Endometrium (tissue), 2 donors: Measurements from ENCODE around the gene PPT2.
A peak's percentile ranks its signal among the peaks of the same experiment; 100 is the strongest.
"Not testable (repeated sequence)": the region's sequence is repeated elsewhere in the genome, so short reads cannot be mapped to it uniquely, and the experiment has no call there.

Experiments
- FAIRE-seq: peaks from 2 replicates; lab custom pipeline; 2012; peaks lifted over from hg19 to GRCh38; lab: Jason Lieb, UNC
- donor health status: control.
- donor health status: control.

Gene PPT2

DNA sequence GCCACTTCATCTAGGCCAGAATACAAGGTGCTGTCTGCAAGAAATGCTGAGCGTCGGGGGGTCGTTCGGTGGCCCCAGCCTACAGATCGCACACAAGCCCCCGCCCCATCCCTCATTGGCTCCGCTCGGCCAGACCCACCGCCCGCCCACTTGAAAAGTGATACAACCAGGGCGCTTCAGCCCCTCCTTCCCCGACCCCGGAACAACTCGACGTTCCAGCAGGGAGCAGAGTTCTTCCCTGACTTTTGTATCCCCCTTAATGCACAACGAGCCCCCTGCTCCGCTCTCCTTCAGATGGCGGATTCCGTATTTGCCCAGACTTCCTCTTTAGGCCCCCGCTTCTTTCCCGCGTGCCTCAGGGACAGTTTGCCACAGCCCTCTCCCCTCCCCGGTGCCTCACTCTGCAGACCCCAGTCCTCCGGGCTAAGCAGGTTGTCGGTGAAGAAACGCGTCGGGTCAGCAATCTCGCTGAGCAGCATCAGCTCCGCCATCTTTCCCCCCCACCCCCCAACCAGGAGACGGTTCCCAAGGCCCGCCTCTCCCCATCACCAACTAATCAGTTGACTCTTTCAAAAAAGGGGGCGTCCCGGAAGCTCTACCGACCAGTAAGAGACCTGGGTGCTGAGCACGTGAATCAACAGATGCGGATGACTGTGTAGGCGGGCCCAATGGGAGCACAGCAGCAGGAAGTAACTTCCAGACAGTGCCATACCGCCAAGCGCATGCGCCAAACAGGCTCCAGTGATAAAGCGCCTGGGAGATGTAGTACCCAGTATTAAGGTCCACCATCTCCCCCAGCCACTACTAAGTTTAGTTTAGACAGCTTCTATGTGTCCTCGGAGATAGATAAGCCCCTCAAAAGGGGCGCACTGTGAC lies 26.0 kb upstream of the PPT2 start, which contains the start of gene ATF6B:
TSS of gene ATF6B (minus strand) at position 530 of the 876 bp plus-strand sequence. CDS start at position 491, 39 bp downstream.
- FAIRE-seq = peak; percentile 72

DNA sequence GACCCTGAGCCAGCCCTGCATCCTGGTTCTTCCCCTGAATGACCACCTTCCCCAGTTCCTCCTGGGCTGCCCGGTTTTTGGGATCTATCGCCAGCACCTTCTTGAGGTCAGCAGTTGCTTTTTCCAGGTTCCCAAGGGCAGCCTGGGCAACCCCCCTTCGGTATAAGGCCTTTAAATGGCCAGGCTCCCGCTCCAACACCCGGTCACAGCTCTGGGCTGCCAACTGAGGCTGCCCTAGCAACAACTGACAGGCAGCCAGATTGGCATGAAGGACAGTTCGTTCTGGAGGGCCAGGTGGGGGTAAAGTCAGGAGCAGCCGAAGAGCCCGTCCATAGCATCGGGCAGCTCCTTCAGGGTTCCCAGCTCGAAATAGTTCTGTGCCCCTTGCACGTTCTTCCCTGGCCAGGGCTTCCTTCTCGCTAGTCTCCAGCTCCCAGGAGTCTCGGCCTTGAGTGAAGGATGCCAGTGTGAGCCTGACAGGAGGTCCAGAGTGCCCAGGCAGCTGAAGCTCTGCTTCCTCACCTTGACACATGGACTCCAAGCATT lies 25.1 kb upstream of the PPT2 start:
- no peak for FAIRE-seq

- FAIRE-seq = no peak
These were observed 24.4 kb upstream of the PPT2 start for GRCh38 chr6:32129297-32130088.

- no peak for FAIRE-seq
These were observed 22.4 kb upstream of the PPT2 start for GRCh38 chr6:32131439-32131948.

DNA sequence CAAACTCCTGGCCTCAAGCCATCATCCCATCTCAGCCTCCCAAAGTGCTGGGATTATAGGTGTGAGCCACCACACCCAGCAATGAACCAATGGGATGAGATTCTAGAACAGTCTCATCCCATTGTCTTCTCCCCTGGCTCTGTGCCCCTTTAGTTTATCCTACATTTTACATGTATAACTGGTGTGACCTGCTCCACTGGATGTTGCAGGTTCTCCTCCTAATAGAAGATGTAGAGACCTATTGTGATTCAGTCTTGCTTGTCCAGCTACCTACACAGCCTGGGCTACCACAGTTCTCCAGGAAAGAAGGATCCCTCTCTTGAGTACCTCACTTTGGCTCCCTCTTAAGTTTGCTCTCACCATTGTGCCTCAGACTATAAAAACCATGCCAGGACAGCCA lies 21.8 kb upstream of the PPT2 start:
- no peak for FAIRE-seq

DNA sequence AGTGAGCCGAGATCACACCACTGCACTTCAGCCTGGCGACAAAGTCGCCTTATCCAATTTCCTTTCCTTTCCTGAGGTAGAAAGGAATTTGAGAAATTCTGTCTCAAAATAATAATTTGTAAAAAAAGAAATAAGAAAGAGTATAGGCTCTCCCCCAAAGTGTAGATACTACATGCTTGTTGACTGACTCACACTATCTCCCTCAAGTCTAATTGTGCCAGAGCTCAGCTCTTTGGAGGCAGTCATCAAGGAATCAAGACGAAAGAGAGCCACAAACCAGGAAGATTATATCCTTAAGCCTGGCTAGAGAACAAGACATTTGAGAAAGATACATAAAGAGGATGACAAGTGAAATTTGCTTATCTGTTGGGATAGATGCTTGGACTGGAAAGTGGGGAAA lies 20.2 kb upstream of the PPT2 start:
- no peak for FAIRE-seq

- no peak for FAIRE-seq
These were observed 16.5 kb upstream of the PPT2 start for GRCh38 chr6:32137454-32137853.

DNA sequence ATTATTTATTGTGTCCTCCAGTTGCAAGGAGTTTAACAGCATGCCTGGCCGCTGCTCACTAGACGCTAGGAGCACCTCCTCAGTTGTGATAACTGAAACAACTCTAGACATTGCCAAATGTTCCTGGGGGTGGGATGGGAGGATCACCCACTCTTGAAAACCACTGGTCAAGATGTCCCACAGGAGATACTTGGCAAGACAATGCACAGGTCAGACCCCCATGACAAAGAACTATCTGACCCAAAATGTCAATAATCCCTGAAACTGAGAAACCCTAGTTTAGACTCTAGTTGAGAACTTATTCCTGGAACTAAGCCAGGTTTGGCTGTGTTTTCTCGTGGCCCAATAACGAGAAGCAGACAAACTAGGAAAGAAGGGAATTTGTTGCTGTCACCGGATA lies 14.4 kb upstream of the PPT2 start:
- no peak for FAIRE-seq

DNA sequence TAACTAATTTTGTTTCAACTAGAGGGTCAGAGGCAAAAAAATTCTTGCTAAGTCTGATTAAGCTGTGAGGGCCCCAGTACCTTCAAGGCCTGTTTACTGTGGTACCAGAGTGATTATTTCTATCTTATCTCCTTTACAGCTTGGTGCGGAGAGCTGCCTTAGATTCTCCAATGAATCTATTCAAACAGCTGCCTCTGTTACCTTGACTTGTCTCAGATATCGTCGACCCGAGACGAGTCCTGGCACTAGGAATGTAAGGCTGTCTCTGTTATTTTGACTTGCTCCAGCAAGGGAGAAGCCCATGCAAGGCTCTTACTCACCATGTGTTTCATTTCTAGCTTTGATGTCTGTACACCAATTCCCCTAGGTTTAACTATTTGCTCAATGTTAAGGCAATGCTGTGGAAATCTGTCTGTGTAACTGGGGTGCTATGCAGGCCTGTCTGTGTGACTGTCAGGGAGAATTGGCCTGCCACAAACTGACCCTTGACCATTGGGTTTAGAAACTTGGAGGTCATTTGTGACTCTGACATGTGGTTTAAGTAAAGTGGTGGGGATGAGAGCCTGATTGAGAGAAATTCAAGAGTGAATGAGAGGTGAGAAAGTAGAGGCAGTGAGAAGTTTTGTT lies 13.4 kb upstream of the PPT2 start:
- no peak for FAIRE-seq

DNA sequence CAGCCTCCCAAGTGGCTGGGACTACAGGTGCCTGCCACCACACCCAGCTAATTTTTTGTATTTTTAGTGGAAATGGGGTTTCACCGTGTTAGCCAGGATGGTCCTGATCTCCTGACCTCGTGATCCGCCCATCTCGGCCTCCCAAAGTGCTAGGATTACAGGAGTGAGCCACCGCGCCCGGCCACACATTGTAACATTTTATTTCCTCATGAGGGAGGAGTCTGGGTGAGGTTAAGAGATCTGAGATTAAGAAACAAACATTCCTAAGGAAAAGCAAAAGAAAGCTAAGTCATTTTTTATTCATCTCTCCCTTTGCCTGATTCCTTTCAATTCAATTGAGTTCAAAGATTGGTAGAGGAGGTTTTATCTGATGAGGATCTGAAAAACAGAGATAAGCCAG lies 9.7 kb upstream of the PPT2 start:
- not testable (repeated sequence) for FAIRE-seq

DNA sequence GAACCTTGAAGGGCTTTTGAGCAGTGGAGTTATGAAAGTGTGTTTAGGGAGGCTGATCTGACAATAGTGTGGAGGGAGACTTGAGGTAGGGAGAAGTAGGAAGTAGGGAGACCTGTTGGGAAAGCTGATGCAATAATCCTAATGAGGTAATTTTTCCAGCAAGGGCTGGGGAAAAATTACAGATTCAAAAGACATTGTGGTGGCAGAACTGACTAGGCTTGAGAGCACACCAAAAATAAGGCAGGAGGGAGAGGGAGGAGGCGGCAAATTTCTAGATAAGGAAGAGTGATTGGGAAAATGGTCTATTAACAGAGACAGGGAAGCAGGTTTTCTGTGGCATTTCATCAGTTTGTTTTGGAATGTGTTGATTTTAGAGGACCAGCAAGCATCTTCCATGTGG lies 7.7 kb upstream of the PPT2 start:
- no peak for FAIRE-seq

DNA sequence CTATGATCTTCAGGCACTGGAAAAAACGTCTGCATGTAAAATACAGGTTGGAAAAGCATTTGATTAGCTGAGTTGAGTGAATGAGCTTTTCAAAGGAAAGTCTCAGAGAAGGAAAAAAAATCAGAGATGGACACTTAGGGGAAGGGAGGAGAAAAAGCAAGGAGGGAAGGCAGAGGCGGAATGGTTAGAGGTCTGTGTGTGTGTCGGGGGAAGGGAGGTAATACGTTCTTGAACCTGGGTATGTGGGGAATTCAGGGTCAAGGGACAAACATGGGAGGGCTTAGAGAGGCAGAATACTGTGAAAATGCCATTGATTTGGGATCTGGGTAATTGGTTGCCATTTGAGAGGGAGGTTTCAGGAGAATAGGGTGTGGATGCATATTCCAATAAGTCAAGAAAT lies 7.3 kb upstream of the PPT2 start:
- no peak for FAIRE-seq

DNA sequence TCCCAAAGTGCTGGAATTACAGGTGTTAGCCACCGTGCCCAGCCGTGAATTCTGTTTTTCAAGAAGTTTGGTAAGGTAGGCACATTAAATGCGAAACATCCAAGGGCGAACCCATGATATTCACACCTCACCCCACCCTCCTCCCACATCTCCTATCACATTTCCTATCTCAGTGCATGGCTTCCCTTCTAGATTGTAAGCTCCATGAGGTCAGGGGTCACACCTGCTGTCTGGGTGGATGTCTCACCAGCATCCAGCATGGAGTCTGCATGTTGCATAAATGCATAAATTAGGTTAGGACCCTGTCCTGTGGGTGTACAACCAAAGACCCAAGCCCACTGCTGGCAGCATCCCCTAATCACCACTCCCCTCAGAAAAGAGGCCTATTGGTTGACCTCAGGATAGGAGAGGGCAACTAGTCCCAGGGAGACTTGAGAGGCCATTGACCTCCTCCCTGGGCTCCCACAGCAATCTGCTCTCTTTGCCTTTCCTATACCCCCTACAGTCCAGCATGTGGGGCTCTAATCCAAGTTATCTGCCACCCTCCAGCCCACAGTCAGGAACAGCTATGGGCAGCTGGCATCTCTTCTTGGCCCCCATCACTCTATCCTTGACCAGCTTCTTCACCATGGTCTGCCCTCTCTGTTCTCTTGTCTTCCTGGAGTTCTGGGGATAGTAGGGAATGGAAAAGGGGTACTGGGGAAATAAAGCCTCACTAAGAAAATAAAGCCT lies 6.4 kb upstream of the PPT2 start:
- FAIRE-seq = no peak

DNA sequence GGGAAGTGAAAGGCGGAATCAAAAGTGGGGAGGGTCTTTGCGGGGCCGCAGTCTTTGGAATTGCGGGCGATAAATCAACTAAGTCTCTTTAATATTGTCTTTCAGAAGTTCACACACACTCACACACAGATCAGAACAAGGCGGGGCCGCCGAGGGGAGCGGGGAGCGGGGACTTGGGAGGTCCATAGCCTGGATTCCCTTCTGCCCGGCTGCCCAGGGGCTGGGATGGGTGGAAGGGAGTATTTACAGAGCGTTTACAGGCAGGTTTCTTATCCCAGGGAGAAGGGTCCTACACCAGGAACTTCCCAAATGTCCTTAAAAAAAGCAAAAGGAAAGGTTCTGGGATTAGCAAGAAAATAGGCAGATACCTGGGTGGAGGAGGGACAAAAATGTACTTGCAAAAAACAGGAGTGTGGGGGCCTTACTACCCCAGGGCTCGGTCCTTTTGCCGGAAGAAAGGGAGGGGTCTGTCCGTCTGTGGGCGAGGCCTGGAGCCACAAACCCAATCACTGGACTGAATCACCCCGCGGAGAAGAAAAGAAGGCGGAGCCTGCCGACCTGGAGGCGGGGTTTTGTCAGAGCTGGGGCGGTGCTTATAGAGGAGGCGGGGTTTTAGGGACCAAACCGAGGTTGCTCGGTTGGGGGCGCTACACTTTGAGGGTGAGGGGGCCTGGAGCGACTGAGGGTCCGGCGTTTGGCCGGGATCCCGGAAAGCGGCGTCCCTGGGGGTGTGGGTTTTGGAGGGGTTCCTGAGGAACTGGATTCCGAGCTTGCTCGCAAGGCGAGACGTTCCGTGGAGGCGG lies 5.5 kb upstream of the PPT2 start:
- no peak for FAIRE-seq

DNA sequence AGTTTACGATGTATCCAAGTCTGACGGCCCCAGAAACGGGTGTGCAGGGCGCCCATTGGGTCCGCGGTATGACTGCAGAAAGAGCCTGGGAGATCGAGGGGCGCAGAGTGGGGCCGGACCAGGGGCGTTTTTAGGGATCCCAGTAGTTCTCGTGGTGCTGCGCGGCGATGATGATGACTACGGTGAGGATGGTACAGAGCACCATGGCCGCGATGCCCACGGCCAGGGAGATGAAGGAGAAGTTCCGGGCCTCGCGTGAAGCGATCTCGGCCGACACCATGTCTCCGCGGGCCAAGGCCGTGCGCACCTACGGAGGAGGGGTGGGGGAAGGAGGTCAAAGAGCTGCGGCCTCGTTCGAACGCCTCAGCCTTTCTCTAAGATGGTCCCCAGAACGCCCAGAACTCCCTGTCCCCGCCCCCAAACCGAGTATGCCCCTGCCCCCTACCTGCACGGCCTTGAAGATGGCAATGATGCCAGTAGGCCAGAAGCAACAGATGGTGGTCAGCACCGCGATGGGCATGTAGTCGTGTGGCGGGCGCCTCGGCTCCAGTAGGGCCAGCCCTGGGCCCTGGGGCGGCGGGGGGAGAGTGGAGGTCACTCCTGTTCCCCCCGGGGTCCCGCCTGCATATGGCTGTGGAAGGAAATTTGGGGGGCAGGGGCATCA lies 4.7 kb upstream of the PPT2 start:
- no peak for FAIRE-seq

DNA sequence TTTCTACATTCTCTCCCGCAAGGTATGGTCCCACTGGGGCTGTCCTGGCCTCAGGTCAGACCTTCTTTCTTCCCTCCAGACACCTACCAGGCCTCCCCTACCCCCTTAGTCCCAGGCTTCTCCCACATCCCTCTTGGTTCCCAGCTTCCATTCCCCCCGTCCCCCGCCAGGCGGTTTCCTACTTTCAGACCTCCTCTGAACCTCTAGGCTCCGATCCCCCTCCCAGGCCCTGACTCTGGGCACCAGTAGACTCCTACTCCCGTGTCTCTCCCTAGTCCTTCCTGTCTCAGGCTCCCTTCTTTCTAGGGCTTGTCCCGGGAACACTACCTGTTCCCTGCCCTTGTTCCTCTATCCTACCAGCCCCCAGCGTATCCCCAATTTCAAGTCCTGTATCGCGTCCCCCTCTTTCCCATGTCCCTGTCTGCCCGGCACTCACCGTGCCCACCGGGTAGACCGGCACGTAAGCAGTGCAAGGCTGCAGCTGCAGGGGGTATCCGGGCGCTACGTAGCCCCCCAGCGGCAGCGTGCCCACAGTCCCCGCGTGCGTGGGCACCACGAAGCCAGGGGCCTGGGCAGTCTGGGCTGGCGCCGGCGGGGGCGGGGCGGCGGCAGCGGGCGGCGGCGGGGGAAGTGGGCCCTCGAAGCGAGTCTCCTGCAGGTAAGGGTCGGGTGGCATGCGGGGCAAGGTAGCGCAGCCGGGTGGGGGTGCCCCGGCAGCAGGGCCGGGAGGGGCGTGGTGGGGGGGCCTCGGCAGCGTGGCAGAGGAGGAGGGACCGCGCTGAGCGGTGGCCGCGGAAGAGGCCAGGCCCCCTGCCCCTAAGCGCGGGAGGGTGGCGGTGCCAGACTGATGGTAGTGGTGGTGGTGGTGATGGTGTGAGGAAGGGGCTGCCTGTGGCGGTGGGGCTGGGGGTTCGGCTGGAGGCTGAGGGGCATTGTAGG lies 3.7 kb upstream of the PPT2 start:
- FAIRE-seq = no peak

DNA sequence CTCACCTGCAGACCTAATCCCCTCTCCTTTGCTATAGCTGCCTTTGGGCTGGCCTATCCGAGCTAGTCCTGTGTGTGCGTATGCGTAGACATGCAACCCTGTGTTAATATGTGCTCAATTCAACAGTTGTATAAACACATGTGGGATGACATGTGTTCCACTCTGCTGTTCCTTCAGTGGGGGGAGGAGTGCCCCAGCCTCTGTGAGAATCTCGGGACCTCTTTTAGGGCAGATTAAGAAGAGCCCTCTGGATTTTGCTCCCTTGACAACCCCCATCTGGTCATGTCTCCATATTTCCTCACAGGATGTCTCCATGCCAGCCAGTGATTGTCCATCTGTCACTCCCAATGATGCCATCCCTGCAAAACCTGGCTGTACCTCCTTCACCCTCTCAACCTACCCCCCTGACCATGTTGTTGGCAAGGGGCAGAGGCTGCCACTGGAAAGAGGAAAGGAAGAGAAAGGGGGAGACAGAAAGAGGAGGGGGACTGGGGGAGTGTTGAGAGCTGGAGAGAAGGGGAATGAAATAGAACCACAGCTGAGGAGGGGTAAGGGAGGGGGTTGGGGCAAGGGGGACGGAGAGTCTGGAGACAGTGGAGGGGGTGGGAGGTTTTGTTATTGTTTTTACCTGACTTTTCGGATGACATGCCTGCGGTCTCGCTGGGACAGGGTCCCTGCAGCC lies 2.6 kb upstream of the PPT2 start:
- FAIRE-seq = no peak
